ENCODE results near the gene ZFP57.

DNA sequence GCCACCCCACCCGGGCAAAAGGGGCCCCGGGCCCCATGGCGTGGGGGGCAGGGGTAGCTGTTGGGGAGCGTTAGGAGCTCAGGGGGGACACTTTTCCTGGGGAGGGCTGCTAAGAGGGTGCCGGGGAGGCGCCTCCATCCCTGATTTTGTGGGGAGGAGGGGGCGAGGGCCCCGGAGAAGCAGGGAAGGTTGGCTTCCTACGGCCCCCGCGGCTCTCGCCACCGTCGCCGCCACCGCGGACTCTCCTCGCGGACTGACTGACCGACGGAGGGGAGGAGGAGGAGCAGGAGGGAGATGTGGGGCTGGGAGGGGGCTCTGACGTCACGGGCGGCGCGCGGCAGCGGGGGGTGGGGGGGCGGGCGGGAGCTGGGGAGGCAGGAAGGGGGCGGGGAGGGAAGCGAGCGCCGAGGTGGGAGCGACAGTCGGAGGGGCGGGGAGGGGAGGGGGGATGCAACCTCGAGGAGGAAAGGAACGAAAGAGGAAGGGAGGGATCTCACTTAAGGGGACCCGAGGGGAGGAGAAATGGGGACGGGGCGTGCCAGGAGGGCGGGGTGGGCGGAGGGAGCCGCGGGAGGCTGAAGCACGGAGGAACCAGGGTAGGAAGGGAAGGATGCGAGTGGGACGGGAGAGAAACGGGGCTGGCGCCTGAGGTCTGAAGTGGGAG lies 53.1 kb downstream of the ZFP57 start:
- TF ChIP-seq POLR2AphosphoS5 (IDR thresholded peaks at IDR 0.05; ENCODE audit: borderline replicate concordance, low read depth, low read length), result peak; percentile 59; the same call in 1 of the 2 replicates
- TF ChIP-seq EZH2 (IDR thresholded peaks at IDR 0.05), result no peak
- no peak for TF ChIP-seq FOXP2 (optimal IDR thresholded peaks at IDR 0.05; ENCODE audit: control extremely low read depth, extremely low read length, insufficient read depth)

Data from SK-N-MC (cell line).